Measurements from ENCODE around the gene CLDN17.

The CLDN17 gene

DNA sequence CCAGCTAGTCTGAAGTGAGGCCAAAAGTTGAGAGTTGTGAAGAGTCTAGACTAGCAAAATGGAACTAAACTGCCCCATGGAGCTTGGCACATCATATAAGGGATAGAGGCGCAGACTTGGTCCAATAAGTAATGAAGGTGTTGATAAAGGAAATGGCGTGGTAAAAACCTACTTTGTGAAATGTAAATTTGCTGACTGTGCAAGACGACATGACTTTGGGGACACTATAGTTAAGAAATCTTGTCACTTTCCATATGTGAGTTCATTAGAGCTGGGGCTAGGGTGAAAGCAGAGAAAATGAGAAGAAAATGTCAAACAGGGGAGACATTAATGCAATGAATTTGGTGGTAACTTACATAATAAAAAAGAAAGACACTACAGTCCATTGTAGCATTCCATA is 50.1 kb downstream of the CLDN17 start:
- DNase-seq: no peak
